RWPE1 (cell line): ENCODE data around the gene FAHD1.

Source experiments
- CTCF ChIA-PET: fragments of 350-600 bp; sonication (Branson Sonifier 250); formaldehyde crosslinking; extraction: SDS; loops from one replicate; lab custom pipeline; 2021; lab: Yijun Ruan, JAX
- POLR2A ChIA-PET: fragments of 400-600 bp; formaldehyde crosslinking; extraction: SDS; loops from one replicate; lab custom pipeline; 2020; ENCODE audit warnings: antibody characterized with exemption; ENCODE audit not compliant: low non-redundant PET; lab: Yijun Ruan, JAX
- DNase-seq: peaks from one replicate; pipeline ENCODE4 v3.0.0; 2012; ENCODE audit warnings: low spot score
- H3K27ac ChIP-seq: fragments of 450-650 bp; 2 replicates; pipeline ENCODE4 v1.5.1; 2017
- TF ChIP-seq, protein P1 (sequence below): fragments of 450-650 bp; conservative IDR thresholded peaks from 2 replicates; pipeline ENCODE4 v1.5.1; 2017; ENCODE audit warnings: low read depth, mild to moderate bottlenecking

Gene FAHD1

DNA sequence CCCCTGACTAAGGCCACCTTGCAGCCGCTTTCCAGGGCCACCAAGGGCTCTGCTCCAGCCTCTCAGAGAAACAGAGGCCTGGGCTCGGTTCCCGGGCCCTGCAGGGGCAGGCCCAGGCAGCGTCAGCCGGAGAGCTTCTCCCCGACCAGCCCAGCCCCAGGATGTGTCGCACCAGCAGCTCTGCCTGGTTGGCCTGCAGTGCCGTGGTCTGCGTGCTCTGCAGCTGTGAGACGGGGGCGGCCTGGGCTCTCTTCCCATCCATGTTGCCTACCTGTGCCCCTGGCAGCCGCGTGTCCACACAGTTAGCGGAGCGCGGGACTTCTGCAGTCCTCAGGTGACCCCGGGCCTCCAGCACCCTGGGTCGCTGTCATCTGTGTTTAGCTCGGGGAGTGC lies 38.3 kb upstream of the FAHD1 start:
- DNase-seq = no peak
- TF ChIP-seq, protein P1, sequence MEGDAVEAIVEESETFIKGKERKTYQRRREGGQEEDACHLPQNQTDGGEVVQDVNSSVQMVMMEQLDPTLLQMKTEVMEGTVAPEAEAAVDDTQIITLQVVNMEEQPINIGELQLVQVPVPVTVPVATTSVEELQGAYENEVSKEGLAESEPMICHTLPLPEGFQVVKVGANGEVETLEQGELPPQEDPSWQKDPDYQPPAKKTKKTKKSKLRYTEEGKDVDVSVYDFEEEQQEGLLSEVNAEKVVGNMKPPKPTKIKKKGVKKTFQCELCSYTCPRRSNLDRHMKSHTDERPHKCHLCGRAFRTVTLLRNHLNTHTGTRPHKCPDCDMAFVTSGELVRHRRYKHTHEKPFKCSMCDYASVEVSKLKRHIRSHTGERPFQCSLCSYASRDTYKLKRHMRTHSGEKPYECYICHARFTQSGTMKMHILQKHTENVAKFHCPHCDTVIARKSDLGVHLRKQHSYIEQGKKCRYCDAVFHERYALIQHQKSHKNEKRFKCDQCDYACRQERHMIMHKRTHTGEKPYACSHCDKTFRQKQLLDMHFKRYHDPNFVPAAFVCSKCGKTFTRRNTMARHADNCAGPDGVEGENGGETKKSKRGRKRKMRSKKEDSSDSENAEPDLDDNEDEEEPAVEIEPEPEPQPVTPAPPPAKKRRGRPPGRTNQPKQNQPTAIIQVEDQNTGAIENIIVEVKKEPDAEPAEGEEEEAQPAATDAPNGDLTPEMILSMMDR = no peak
- H3K27ac ChIP-seq = peak overlapping the region; percentile 60
- ChIA-PET CTCF (interaction anchor here (0.7 kb wide), 1 partner anchor 35 kb away, joined by 3 read pairs; no protein-coding TSS in a partner anchor), POLR2A (no interaction called here)

DNA sequence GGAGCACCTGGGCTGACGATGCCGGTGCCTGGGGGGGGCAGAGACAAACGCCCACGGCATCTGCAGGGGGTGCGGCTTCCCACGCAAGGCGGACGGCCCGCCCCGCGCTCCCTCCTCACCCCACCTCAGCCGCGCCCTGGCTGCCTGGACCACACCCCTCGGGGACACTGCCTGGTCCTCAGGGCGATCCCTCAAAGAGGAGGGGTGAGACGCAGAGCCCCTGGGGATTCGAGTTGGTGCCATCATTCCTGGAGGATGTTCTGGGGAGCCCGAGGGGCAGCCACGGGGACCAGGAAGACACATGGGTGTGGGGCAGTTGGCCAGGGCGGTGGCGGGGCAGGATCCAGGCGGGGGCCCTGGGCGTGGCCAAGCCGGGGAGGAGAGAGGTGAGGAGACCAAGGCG lies 37.4 kb upstream of the FAHD1 start:
- ChIA-PET CTCF (no interaction called here), POLR2A (no interaction called here)
- TF ChIP-seq, protein P1 = no peak
- DNase-seq = no peak
- peak overlapping the region; percentile 60 for H3K27ac ChIP-seq

DNA sequence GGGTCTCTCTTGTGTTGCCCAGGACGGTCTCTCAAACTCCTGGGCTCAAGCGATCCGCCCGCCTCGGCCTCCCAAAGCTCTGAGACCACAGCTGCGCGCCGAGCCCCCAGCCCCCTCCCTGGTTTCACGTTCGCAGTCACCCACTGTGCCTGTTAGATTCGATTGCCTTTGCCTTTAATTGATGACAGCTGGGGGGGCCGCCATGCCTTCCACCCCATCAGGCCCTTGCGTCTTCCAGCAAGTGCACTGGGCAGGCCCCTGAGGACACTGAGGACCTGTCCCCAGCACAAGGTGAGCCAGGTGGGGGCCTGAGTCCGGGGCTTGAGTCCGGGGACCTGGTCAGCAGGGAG lies 36.8 kb upstream of the FAHD1 start:
- H3K27ac ChIP-seq = no peak overlapping the region
- ChIA-PET POLR2A (no interaction called here), CTCF (no interaction called here)
- no peak for DNase-seq
- TF ChIP-seq, protein P1 = no peak

DNA sequence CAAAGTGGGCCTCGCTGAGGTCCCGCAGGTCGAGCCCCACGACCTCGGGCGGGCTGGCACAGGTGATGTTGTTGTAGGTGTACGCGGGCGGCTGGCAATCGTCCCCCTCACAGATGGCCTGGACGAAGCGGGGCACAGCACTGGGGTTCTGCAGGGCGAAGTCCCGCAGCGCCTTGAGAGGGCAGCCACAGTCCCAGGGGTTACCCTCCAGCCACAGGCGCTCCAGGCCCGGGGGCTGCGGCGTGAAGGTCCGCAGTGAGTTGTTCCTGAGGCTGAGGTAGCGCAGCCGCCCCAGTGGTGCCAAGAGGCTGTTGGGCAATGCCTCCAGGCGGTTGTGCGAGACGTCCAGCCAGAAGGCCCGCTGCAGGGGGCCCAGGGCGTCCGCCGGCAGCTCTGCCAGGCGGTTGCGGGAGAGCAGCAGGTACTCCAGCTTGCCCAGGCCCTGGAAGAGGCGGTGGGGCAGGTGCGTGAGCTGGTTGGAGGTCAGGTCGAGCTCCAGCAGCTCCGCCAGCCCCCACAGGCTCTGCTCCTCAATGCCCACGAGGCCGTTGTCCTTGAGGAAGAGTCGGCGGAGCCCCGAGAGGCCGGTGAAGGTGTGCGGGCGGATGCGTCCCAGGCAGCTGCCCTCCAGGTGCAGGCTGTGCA lies 36.3 kb upstream of the FAHD1 start:
- DNase-seq = no peak
- ChIA-PET CTCF (interaction anchor here (0.8 kb wide), 1 partner anchor 1006 kb away, joined by 3 read pairs; no protein-coding TSS in a partner anchor), POLR2A (no interaction called here)
- 0 out of 2 replicates have a peak overlapping the region, but pooled peaks have one; percentile 5 for H3K27ac ChIP-seq
- TF ChIP-seq, protein P1 = no peak

DNA sequence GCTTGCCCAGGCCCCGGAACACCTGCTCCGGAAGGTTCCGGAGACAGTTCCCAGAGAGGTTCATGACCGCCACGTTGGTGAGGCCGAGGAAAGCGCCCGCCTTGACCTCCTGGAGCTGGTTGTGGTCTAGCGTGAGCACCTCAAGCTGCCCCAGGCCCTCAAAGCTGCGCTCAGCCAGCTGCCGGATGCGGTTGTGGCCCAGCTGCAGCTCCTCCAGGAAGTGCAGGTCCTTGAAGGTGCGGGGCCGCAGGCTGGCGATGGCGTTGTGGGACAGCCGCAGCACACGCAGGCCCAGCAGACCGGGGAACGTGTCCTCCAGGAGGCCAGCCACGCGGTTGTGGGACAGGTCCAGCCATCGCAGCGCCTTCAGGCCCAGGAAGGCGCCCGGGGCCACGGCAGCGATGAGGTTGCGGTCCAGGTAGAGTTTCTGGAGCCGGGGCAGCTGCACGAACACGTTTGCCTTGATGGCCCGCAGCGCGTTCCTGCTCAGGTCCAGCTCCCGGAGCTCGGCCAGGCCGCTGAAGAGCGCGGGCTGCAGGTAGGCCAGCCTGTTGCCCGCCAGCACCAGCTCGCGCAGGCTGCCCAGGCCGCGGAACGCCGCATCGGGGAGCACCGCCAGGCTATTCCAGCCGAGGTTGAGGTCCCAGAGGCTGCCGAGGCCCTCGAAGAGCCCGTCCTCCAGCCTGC lies 35.6 kb upstream of the FAHD1 start:
- CTCF ChIA-PET = interaction anchor here (0.6 to 0.8 kb wide), 2 partner anchors 789 to 1006 kb away, joined by 3 read pairs; no protein-coding TSS in a partner anchor

More for the DNA sequence above, 35.6 kb upstream of the FAHD1 start:
- POLR2A ChIA-PET = interaction anchor here (0.9 kb wide), 1 partner anchor 9 kb away, joined by 3 read pairs; the partner anchor contains the start of genes NUBP2 and SPSB3
- no peak for DNase-seq
- 0 out of 2 replicates have a peak overlapping the region, but pooled peaks have one; percentile 5 for H3K27ac ChIP-seq
- TF ChIP-seq, protein P1 = no peak
